ENCODE data around the gene SMOC2.

DNA sequence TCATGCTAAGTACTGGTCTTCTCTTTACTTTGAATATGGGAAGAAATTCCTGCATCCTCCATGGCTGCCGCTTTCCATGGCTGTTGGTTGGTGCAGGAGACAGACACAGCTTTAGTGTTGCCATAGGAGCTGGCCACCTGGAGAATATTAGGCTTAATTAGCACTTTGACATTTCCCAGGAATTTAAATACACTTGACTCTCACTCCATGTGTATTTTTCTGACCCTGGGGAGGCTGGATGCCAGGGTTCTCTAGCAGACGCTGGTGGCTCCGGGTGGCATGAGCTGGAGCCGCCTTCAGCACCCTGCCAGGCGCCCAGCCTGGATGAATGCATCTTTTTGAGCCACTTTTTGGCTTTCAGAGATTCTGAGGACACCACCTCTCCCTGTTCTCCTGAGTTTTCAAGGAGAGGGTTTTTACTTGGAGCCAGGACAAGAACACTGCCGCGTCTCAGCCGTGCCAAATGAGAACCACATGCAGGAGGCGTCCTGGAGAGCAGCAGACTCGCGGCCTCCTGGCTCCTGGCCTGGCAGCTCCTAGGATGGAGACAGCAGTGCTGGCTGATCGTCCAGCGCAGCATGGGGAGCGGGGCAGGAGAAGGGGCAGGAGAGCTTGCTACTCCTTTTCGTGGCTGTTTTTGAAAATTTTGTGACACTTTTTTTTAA is 258.8 kb downstream of the SMOC2 start:
- TF ChIP-seq, protein P1, sequence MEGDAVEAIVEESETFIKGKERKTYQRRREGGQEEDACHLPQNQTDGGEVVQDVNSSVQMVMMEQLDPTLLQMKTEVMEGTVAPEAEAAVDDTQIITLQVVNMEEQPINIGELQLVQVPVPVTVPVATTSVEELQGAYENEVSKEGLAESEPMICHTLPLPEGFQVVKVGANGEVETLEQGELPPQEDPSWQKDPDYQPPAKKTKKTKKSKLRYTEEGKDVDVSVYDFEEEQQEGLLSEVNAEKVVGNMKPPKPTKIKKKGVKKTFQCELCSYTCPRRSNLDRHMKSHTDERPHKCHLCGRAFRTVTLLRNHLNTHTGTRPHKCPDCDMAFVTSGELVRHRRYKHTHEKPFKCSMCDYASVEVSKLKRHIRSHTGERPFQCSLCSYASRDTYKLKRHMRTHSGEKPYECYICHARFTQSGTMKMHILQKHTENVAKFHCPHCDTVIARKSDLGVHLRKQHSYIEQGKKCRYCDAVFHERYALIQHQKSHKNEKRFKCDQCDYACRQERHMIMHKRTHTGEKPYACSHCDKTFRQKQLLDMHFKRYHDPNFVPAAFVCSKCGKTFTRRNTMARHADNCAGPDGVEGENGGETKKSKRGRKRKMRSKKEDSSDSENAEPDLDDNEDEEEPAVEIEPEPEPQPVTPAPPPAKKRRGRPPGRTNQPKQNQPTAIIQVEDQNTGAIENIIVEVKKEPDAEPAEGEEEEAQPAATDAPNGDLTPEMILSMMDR (IDR thresholded peaks at IDR 0.05): no peak
- TF ChIP-seq POLR2A (IDR thresholded peaks at IDR 0.05): no peak

All from thyroid gland (tissue), 4 donors.